Measurements from ENCODE around the gene SLC35C1.
"Not testable (repeated sequence)": the region's sequence is repeated elsewhere in the genome, so short reads cannot be mapped to it uniquely, and the experiment has no call there.

The SLC35C1 gene

DNA sequence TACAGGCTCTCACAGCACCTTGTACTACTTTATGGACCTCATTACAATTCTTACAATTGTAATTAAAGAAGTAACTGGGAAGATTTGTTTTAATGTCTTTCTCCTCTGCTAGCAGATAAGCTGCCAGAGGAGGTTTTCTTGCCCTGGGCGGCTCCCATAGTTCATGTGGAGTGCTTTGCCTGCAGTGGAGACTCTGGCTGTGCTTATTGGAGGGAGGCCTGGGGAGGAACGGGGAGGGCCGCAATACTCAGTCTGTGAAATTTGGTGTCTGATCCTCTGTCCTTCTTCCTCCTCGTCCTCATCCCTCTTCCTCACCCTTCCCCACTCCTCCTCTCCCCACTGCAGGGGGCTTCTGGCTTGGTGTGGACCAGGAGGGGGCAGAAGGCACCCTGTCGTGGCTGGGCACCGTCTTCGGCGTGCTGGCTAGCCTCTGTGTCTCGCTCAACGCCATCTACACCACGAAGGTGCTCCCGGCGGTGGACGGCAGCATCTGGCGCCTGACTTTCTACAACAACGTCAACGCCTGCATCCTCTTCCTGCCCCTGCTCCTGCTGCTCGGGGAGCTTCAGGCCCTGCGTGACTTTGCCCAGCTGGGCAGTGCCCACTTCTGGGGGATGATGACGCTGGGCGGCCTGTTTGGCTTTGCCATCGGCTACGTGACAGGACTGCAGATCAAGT is 5.6 kb downstream of the SLC35C1 start:
- TF ChIP-seq POLR2A (IDR thresholded peaks at IDR 0.05; ENCODE audit: low read depth, low read length): no peak
- DNase-seq (ENCODE audit: insufficient read length, low spot score) (no peak), FAIRE-seq (no peak)

DNA sequence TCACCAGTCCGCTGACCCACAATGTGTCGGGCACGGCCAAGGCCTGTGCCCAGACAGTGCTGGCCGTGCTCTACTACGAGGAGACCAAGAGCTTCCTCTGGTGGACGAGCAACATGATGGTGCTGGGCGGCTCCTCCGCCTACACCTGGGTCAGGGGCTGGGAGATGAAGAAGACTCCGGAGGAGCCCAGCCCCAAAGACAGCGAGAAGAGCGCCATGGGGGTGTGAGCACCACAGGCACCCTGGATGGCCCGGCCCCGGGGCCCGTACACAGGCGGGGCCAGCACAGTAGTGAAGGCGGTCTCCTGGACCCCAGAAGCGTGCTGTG is 6.1 kb downstream of the SLC35C1 start:
- DNase-seq (ENCODE audit: insufficient read length, low spot score) (no peak), FAIRE-seq (no peak)
- TF ChIP-seq POLR2A (IDR thresholded peaks at IDR 0.05; ENCODE audit: low read depth, low read length): no peak

- FAIRE-seq (no peak), DNase-seq (ENCODE audit: insufficient read length, low spot score) (no peak)
- TF ChIP-seq POLR2A (IDR thresholded peaks at IDR 0.05; ENCODE audit: low read depth, low read length): no peak
These were observed 6.8 kb downstream of the SLC35C1 start for GRCh38 chr11:45811571-45812290.

DNA sequence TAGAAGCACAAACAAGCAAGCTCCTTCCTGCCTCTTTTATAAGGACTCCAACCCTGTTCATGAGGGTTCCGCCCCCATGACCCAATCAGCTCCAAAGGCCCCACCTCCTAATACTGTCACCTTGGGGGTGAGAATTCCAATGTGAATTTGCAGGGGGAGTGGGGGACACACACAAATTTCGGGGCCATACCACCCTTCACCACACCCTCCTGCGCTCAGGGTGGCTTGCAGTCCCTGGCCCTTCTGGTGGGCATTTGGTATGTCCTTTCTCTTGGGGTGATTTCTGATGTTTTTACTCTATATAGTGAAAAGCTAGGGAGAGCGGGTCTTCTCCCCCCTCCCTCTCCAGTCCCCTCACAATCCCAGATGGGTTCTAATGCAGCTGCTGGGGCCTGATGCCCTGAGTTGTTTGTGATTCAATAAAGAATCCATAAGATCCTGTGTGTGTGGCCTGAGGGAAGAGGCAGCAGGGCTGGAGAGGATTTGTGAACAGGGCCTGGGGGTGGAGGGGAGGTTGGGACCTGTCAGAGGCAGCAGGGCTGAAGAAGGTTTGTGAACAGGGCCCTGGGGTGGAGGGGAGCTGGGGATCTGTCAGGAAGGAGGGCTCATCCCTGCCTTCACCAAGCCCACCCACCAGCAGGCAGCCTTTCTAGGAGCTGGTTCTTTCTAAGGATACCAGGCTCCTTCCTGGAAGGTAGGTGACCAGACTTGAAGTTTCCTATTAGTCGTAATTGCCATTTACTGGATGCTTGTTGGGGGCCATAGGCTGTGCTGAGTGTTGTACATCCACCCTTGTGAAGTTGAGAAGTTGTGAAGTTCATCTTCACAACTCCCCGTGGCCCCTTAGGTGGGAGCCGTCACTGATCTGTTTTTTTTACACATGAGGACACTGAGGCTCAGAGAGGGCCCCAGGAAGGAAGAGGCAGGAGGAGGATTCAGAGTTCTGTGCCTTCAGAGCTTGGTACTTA is 7.9 kb downstream of the SLC35C1 start:
- no peak for DNase-seq (ENCODE audit: insufficient read length, low spot score)
- no peak for FAIRE-seq
- no peak for TF ChIP-seq POLR2A (IDR thresholded peaks at IDR 0.05; ENCODE audit: low read depth, low read length)

DNA sequence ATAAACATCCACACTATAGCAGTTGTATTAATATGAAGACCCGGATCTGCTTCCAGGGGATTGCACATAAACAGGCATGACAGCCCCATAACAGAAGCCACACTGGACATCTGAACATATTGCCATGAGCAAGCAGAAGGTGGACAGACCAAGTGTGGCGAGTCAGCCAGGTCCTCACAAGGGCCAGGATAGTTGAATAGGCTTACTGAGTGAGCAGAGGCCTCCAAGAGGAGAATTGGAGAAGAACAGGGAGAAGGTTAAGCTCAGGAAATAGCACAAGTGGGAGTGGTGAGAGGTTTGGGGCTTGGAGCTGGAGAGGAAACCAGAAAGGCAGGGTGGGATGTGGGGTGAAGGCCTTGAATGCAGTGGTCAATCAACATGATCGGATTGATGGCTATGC is 10.8 kb downstream of the SLC35C1 start:
- no peak for TF ChIP-seq POLR2A (IDR thresholded peaks at IDR 0.05; ENCODE audit: low read depth, low read length)
- DNase-seq (ENCODE audit: insufficient read length, low spot score): peak; percentile 63
- no peak for FAIRE-seq

GRCh38 chr11:45816614-45817013 is 11.7 kb downstream of the SLC35C1 start:
- DNase-seq (ENCODE audit: insufficient read length, low spot score) (no peak), FAIRE-seq (no peak)
- no peak for TF ChIP-seq POLR2A (IDR thresholded peaks at IDR 0.05; ENCODE audit: low read depth, low read length)

- TF ChIP-seq POLR2A (IDR thresholded peaks at IDR 0.05; ENCODE audit: low read depth, low read length): no peak
- FAIRE-seq (no peak), DNase-seq (ENCODE audit: insufficient read length, low spot score) (no peak)
These were observed 12.2 kb downstream of the SLC35C1 start for GRCh38 chr11:45817191-45817590.

- DNase-seq (ENCODE audit: insufficient read length, low spot score) (no peak), FAIRE-seq (no peak)
- no peak for TF ChIP-seq POLR2A (IDR thresholded peaks at IDR 0.05; ENCODE audit: low read depth, low read length)
These were observed 14.1 kb downstream of the SLC35C1 start for GRCh38 chr11:45818961-45819605.

- DNase-seq (ENCODE audit: insufficient read length, low spot score): no peak
- no peak for TF ChIP-seq POLR2A (IDR thresholded peaks at IDR 0.05; ENCODE audit: low read depth, low read length)
- FAIRE-seq: no peak
These were observed 15.4 kb downstream of the SLC35C1 start for GRCh38 chr11:45820211-45820857.

- FAIRE-seq: peak; percentile 90
These were observed 21.5 kb downstream of the SLC35C1 start for GRCh38 chr11:45826492-45826891.

DNA sequence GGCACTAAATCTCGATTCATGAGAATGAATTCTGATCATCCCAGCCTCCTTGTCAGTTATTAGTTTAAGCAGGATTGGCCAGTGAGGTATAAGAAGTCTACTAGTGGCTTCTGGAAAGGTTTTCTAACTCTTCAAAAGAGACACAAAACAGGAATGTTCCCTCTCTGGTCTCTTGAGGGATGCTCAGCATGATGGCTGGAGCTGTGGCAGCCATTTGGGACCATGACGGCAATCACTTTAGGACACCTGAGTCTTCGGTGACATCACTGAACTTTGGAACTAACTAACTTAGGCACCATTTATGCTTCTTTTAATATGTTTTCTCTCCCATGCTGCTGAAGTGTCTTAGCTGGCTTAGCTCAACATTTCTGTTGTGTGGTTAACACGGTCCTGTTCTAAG is 22.2 kb downstream of the SLC35C1 start:
- DNase-seq (ENCODE audit: insufficient read length, low spot score) (no peak), FAIRE-seq (no peak)
- TF ChIP-seq POLR2A (IDR thresholded peaks at IDR 0.05; ENCODE audit: low read depth, low read length): no peak

More at GRCh38 chr11:45826492-45826891, 21.5 kb downstream of the SLC35C1 start:
- not testable (repeated sequence) for DNase-seq (ENCODE audit: insufficient read length, low spot score)

DNA sequence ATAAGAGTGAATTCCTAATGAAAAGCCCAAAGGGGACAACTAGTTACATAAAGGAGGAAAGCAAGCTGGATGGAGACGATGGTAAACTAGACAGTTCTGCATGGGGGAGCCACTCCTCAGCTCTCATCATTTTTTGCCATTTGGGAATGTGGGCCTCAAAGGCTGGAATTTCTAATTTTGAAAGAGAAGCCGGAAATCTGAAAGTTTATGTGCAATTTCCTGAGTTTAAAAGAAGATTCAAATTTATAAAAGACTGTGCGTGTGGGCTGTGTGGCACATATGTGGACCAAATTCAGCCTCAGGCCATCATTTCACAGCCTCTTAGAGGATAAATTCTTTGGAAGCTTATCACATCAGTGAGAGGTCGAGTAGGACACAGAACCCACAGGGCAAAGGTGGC is 24.0 kb downstream of the SLC35C1 start:
- no peak for TF ChIP-seq POLR2A (IDR thresholded peaks at IDR 0.05; ENCODE audit: low read depth, low read length)
- DNase-seq (ENCODE audit: insufficient read length, low spot score) (no peak), FAIRE-seq (no peak)

- no peak for TF ChIP-seq POLR2A (IDR thresholded peaks at IDR 0.05; ENCODE audit: low read depth, low read length)
- DNase-seq (ENCODE audit: insufficient read length, low spot score) (no peak), FAIRE-seq (no peak)
These were observed 25.6 kb downstream of the SLC35C1 start for GRCh38 chr11:45830596-45830995.

Data from H54 (cell line).